Cardiac fibroblast (primary cell): ENCODE results near the gene DNM3.

Source experiments
- DNase-seq, 2 donors: peaks; one replicate each; pipeline versions ENCODE4 v3.0.0 to v3.0.0-alpha.2; 2010; ENCODE audit warnings: low read depth in 2 of 2
- H3K4me3 ChIP-seq, 2 donors: replicated peaks in 1 of 2; 1 replicate in 1 of 2; 2 replicates in 1 of 2; pipeline ENCODE4 v1.5.1; 2011; ENCODE audit warnings: low read depth in 2 of 2, low read length in 2 of 2, mild to moderate bottlenecking in 2 of 2, moderate library complexity in 1 of 2
- CTCF ChIP-seq: IDR thresholded peaks from one replicate; pipeline ENCODE4 v1.5.1; 2011; ENCODE audit warnings: low read depth, mild to moderate bottlenecking, low read length, inconsistent platforms

Gene DNM3

GRCh38 chr1:172457479-172458130 lies 616.3 kb downstream of the DNM3 start:
- no peak for DNase-seq
- H3K4me3 ChIP-seq = no peak overlapping the region
- no peak for TF ChIP-seq CTCF

- DNase-seq = no peak
- TF ChIP-seq CTCF = no peak
Observed at GRCh38 chr1:172460177-172460576, 618.9 kb downstream of the DNM3 start.

GRCh38 chr1:172460887-172461315 lies 619.6 kb downstream of the DNM3 start:
- H3K4me3 ChIP-seq = no peak overlapping the region
- DNase-seq = no peak
- no peak for TF ChIP-seq CTCF

More at GRCh38 chr1:172460177-172460576, 618.9 kb downstream of the DNM3 start:
- no peak overlapping the region for H3K4me3 ChIP-seq
